SK-N-SH (cell line): ENCODE measurements around the gene PRDM10.

Experiments
- EZH2phosphoT487 ChIP-seq: fragments of 200-600 bp; sonication (generic); IDR thresholded peaks from 2 replicates; pipeline ENCODE4 v1.6.1; 2017; ENCODE audit warnings: low read depth, mixed run types, mild to moderate bottlenecking, antibody characterized with exemption, moderate library complexity, borderline replicate concordance
- FOXM1 ChIP-seq: IDR thresholded peaks from 2 replicates; pipeline ENCODE4 v1.4.0; 2012; ENCODE audit warnings: low read depth, mild to moderate bottlenecking
- GABPA ChIP-seq: IDR thresholded peaks from 2 replicates; pipeline ENCODE4 v1.4.0; 2012; ENCODE audit warnings: low read depth, mild to moderate bottlenecking
- JUND ChIP-seq: IDR thresholded peaks from 2 replicates; pipeline ENCODE4 v1.4.0; 2012
- MXI1 ChIP-seq: IDR thresholded peaks from 2 replicates; pipeline ENCODE4 v1.6.1; 2012; ENCODE audit warnings: mild to moderate bottlenecking, low read depth, low read length, improper control_type of control experiment
- SIN3A ChIP-seq: IDR thresholded peaks from 2 replicates; pipeline ENCODE4 v1.6.1; 2012; ENCODE audit warnings: low read depth, mild to moderate bottlenecking, low read length, moderate library complexity, borderline replicate concordance
- YY1 ChIP-seq: IDR thresholded peaks from 2 replicates; pipeline ENCODE4 v1.4.0; 2012; ENCODE audit warnings: low read depth, mild to moderate bottlenecking
- TF ChIP-seq, protein P1 (sequence below): IDR thresholded peaks from 2 replicates; pipeline ENCODE4 v1.4.0; 2012; ENCODE audit warnings: low read depth, borderline replicate concordance
- TF ChIP-seq, protein P2 (sequence below): fragments of 200-600 bp; sonication (generic); IDR thresholded peaks from 2 replicates; pipeline ENCODE4 v1.6.1; 2017; ENCODE audit warnings: antibody characterized with exemption, mild to moderate bottlenecking, moderate library complexity
- TF ChIP-seq, protein P3 (sequence below): IDR thresholded peaks from 2 replicates; pipeline ENCODE4 v1.4.0; 2012; ENCODE audit warnings: low read depth, borderline replicate concordance
- TF ChIP-seq, protein P4 (sequence below): fragments of 150-350 bp; IDR thresholded peaks from 2 replicates; pipeline ENCODE4 v1.6.1; 2017; ENCODE audit warnings: antibody characterized with exemption, low read length, low read depth, borderline replicate concordance

DNA sequence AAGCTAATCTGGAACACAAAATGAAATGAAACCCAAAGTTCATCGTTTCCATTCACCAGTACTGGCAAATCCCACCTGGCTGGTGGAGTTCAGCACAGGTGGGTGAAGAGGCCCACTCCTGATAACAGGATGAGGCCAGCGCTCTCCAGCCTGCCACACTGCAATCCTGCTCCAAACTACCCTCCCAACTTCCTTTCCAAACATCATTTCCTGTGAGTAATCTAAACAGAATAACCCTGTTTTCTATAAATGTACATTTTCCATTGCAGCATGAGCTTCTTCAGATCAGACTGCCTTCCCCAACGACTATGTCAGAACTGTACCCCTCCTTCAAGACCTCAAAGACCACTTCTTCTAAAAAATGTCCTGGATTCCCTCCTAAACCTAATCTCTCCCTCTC lies 91.3 kb downstream of the PRDM10 start:
- TF ChIP-seq, protein P1, sequence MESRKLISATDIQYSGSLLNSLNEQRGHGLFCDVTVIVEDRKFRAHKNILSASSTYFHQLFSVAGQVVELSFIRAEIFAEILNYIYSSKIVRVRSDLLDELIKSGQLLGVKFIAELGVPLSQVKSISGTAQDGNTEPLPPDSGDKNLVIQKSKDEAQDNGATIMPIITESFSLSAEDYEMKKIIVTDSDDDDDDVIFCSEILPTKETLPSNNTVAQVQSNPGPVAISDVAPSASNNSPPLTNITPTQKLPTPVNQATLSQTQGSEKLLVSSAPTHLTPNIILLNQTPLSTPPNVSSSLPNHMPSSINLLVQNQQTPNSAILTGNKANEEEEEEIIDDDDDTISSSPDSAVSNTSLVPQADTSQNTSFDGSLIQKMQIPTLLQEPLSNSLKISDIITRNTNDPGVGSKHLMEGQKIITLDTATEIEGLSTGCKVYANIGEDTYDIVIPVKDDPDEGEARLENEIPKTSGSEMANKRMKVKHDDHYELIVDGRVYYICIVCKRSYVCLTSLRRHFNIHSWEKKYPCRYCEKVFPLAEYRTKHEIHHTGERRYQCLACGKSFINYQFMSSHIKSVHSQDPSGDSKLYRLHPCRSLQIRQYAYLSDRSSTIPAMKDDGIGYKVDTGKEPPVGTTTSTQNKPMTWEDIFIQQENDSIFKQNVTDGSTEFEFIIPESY = no peak
- no peak for TF ChIP-seq SIN3A
- TF ChIP-seq, protein P2, sequence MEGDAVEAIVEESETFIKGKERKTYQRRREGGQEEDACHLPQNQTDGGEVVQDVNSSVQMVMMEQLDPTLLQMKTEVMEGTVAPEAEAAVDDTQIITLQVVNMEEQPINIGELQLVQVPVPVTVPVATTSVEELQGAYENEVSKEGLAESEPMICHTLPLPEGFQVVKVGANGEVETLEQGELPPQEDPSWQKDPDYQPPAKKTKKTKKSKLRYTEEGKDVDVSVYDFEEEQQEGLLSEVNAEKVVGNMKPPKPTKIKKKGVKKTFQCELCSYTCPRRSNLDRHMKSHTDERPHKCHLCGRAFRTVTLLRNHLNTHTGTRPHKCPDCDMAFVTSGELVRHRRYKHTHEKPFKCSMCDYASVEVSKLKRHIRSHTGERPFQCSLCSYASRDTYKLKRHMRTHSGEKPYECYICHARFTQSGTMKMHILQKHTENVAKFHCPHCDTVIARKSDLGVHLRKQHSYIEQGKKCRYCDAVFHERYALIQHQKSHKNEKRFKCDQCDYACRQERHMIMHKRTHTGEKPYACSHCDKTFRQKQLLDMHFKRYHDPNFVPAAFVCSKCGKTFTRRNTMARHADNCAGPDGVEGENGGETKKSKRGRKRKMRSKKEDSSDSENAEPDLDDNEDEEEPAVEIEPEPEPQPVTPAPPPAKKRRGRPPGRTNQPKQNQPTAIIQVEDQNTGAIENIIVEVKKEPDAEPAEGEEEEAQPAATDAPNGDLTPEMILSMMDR = no peak
- TF ChIP-seq, protein P3, sequence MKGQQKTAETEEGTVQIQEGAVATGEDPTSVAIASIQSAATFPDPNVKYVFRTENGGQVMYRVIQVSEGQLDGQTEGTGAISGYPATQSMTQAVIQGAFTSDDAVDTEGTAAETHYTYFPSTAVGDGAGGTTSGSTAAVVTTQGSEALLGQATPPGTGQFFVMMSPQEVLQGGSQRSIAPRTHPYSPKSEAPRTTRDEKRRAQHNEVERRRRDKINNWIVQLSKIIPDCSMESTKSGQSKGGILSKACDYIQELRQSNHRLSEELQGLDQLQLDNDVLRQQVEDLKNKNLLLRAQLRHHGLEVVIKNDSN = no peak
- TF ChIP-seq, protein P4, sequence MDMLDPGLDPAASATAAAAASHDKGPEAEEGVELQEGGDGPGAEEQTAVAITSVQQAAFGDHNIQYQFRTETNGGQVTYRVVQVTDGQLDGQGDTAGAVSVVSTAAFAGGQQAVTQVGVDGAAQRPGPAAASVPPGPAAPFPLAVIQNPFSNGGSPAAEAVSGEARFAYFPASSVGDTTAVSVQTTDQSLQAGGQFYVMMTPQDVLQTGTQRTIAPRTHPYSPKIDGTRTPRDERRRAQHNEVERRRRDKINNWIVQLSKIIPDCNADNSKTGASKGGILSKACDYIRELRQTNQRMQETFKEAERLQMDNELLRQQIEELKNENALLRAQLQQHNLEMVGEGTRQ = no peak
- no peak for TF ChIP-seq MXI1
- TF ChIP-seq FOXM1 = no peak
- TF ChIP-seq GABPA = no peak; the same call in 1 of the 2 replicates
- no peak for TF ChIP-seq EZH2phosphoT487
- no peak for TF ChIP-seq JUND
- TF ChIP-seq YY1 = no peak
